Measurements from ENCODE around the gene PRR16. TPM values are rescaled to one million over a fixed set of nuclear protein-coding genes. Genes with fewer than 3 reads are reported as not detected.

The PRR16 gene
- total RNA-seq, 1 donor from 2014 or later: 2.1 TPM

- no peak overlapping the region for H3K4me3 Mint-ChIP-seq
- H3K4me1 Mint-ChIP-seq (ENCODE audit: unreplicated experiment): no peaks in the 10 kb centered on the region
- no peak overlapping the region for H3K27ac Mint-ChIP-seq
Measured at GRCh38 chr5:120602033-120602432, 137.9 kb downstream of the PRR16 start.

GRCh38 chr5:120604884-120605283, 140.8 kb downstream of the PRR16 start:
- Mint-ChIP-seq H3K27me3 (no peaks in the 10 kb centered on the region), H3K27ac (no peak overlapping the region), H3K9me3 (no peaks in the 10 kb centered on the region), H3K4me3 (no peak overlapping the region), H3K36me3 (no peaks in the 10 kb centered on the region), H3K4me1 (ENCODE audit: unreplicated experiment) (no peaks in the 10 kb centered on the region)
- TF ChIP-seq CTCF (conservative IDR thresholded peaks at IDR 0.05): no peak
- DNase-seq (ENCODE audit: extremely low spot score, unreplicated experiment): no peak

More at GRCh38 chr5:120602033-120602432, 137.9 kb downstream of the PRR16 start:
- H3K36me3 Mint-ChIP-seq: no peaks in the 10 kb centered on the region
- H3K27me3 Mint-ChIP-seq: peaks cover 3% of the 10 kb centered on the region
- H3K9me3 Mint-ChIP-seq: no peaks in the 10 kb centered on the region
- no peak for TF ChIP-seq CTCF (conservative IDR thresholded peaks at IDR 0.05)
- no peak for DNase-seq (ENCODE audit: extremely low spot score, unreplicated experiment)

- no peak for DNase-seq (ENCODE audit: extremely low spot score, unreplicated experiment)
- H3K27ac Mint-ChIP-seq: no peak overlapping the region
- no peaks in the 10 kb centered on the region for H3K4me1 Mint-ChIP-seq (ENCODE audit: unreplicated experiment)
- H3K36me3 Mint-ChIP-seq: no peaks in the 10 kb centered on the region
- no peak overlapping the region for H3K4me3 Mint-ChIP-seq
- H3K9me3 Mint-ChIP-seq: no peaks in the 10 kb centered on the region
- TF ChIP-seq CTCF (conservative IDR thresholded peaks at IDR 0.05): no peak
- no peaks in the 10 kb centered on the region for H3K27me3 Mint-ChIP-seq
Measured at GRCh38 chr5:120605325-120606079, 141.4 kb downstream of the PRR16 start.

GRCh38 chr5:120609570-120609969, 145.5 kb downstream of the PRR16 start:
- Mint-ChIP-seq H3K4me1 (ENCODE audit: unreplicated experiment) (no peaks in the 10 kb centered on the region), H3K4me3 (no peak overlapping the region), H3K36me3 (no peaks in the 10 kb centered on the region), H3K9me3 (no peaks in the 10 kb centered on the region), H3K27me3 (no peaks in the 10 kb centered on the region), H3K27ac (no peak overlapping the region)
- TF ChIP-seq CTCF (conservative IDR thresholded peaks at IDR 0.05): no peak
- no peak for DNase-seq (ENCODE audit: extremely low spot score, unreplicated experiment)

- Mint-ChIP-seq H3K9me3 (no peaks in the 10 kb centered on the region), H3K27ac (no peak overlapping the region), H3K36me3 (no peaks in the 10 kb centered on the region), H3K4me1 (ENCODE audit: unreplicated experiment) (no peaks in the 10 kb centered on the region), H3K4me3 (no peak overlapping the region), H3K27me3 (no peaks in the 10 kb centered on the region)
- TF ChIP-seq CTCF (conservative IDR thresholded peaks at IDR 0.05): no peak
- no peak for DNase-seq (ENCODE audit: extremely low spot score, unreplicated experiment)
Measured at GRCh38 chr5:120610145-120610544, 146.0 kb downstream of the PRR16 start.

Data from type B pancreatic cell (in vitro differentiated cells).